ENCODE measurements around the gene ATIC.

DNA sequence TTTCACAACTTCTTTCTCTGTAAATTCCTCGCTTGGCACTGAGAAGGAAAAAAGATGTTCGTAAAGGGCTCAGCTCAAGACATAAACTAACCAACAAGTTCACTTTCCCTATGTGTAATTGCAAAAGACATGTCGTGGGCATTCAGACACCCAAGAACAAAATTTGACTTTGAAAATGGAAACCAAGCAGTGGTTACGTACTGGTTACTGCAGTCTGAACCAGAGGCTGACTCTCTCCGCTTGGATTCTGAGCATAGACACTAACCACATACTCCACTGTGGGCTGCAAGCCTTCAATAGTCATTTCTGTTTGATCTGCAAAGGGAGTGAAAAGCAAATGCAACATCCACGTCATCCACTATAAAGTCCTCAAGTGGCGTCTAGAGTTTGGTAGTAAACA lies 70.2 kb downstream of the ATIC start:
- TF ChIP-seq, protein P1, sequence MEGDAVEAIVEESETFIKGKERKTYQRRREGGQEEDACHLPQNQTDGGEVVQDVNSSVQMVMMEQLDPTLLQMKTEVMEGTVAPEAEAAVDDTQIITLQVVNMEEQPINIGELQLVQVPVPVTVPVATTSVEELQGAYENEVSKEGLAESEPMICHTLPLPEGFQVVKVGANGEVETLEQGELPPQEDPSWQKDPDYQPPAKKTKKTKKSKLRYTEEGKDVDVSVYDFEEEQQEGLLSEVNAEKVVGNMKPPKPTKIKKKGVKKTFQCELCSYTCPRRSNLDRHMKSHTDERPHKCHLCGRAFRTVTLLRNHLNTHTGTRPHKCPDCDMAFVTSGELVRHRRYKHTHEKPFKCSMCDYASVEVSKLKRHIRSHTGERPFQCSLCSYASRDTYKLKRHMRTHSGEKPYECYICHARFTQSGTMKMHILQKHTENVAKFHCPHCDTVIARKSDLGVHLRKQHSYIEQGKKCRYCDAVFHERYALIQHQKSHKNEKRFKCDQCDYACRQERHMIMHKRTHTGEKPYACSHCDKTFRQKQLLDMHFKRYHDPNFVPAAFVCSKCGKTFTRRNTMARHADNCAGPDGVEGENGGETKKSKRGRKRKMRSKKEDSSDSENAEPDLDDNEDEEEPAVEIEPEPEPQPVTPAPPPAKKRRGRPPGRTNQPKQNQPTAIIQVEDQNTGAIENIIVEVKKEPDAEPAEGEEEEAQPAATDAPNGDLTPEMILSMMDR (IDR thresholded peaks at IDR 0.05), result no peak
- TF ChIP-seq POLR2A (IDR thresholded peaks at IDR 0.05), result no peak
